ENCODE results near the gene TNFRSF4.
"Not testable (repeated sequence)": the region's sequence is repeated elsewhere in the genome, so short reads cannot be mapped to it uniquely, and the experiment has no call there.

The TNFRSF4 gene

DNA sequence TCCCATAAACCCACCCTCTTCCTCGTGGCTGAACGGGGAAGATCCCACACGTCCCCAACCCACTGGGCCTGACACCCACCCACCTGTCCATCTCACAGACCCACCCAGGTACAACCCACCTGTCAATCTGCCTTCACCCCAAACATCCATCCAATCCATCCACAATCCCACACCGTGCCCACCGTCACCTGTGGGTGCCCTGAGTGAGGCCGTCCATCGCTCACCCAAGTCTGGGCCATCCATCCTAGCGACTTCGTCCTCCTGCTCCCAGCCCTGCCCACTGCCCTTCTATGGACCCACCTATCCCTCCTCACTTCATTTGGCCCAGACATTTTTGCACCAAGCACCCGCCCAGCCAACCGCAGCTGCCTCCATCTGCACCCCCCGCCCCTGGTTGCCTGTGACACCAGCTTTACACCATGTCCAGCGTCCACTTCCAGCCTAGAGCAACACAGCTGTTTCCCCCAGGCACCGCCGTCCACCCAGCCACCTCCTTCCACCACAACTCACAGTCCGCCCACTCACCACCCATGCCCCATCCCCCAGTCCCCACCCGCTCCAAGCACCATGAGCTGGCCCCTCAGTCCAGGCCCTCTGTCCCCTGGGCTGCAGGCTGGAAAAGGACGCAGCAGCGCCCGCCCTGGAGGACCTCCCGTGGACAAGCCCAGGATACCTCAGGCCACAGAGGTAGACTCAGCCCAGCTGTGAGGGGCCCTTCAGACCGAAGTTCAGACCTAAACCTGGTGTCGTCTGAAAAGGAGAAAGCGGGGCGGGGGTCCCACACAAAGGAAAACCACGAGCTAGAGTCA lies 32.6 kb downstream of the TNFRSF4 start:
- no peak for DNase-seq

DNA sequence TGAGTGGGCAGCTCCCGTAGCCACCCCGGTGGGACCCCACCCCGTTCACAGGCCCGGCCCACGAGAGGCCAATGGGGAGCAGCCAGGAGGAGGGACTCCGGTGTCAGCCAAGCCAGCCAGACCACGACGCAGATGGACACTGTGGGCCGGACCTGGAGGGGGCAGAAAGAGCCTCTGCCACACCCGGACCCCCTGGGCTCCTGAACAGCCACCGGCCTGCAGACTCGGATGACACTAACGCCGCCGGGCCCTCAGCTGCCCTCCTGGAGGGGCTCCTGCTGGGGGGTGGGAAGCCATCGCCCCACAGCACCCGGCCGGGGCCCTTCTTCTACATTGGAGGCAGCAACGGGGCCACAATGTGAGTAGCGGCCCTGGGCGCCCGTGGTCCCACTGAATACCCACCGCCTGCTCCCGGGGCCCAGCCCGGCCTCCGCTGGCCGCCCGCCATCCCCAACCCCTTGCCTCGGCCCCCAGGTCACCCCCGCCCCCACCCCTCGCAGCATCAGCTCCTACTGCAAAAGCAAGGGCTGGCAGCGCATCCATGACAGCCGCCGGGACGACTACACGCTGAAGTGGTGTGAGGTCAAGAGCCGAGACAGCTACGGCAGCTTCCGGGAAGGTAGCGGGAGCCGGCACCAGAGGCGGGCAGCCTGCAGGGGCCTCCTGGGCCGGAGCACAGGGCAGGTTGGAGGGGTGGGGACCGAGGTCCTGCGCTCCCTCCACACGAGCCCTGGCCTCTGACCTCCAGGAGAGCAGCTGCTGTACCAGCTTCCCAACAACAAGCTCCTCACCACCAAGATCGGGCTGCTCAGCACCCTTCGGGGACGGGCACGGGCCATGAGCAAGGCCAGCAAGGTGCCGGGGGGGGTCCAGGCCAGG lies 33.7 kb downstream of the TNFRSF4 start:
- DNase-seq = no peak

DNA sequence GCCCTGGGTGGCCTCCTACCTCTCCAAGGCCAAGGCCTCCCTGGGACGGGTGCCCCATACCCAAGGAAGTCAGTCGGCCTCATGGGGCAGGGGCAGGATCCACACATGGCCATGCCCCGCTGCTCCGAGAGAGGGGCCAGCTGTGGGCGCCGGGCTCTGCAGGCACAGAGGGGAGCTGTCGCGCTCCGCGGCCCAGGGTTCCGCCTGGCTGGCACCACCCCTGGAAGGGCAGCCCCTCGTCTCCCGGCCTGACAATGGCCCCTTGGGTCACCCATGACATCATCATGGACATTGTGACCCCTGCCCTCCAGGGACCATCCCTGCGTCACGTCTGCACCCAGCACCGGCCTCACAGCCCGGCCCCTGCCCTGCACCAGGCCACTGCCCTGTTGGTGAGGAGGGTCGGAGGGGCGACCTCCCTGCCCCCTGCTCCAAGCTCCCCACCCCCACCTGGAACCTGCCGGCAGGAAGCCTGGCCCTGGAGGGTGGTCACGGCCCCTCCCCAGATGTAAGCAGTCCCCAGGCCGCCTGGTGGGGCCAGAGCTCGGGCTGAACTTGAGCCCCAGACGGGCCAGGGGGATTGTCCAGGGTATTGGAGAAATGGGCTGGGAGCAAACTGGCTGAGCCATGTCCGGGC lies 34.5 kb downstream of the TNFRSF4 start:
- DNase-seq = no peak

DNA sequence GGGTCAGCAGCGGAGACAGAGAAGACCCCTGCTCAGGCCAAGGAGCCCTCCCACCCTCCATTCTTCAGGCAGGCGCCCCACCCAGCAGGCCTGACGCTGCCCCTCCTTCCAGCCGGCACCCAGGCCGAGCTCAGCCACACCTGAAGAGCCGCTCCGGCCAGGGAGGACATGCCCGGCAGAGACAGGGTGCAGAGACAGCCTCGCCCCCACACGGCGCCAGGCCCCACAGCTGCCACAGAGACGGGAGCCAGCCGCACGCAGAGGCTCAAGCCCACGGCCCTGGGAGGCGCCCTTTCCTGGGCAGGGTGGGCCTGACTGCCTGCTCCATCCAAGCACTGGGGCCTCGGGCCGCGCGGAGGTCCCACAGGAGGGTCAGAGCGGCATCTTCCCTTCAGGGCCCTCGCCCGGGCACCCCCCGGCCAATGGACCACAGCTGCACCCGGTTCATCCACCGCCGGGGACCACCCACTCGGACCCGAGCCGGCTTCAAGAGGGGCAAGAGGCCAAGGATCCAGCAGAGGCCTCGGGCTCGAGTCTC lies 35.1 kb downstream of the TNFRSF4 start:
- no peak for DNase-seq

DNA sequence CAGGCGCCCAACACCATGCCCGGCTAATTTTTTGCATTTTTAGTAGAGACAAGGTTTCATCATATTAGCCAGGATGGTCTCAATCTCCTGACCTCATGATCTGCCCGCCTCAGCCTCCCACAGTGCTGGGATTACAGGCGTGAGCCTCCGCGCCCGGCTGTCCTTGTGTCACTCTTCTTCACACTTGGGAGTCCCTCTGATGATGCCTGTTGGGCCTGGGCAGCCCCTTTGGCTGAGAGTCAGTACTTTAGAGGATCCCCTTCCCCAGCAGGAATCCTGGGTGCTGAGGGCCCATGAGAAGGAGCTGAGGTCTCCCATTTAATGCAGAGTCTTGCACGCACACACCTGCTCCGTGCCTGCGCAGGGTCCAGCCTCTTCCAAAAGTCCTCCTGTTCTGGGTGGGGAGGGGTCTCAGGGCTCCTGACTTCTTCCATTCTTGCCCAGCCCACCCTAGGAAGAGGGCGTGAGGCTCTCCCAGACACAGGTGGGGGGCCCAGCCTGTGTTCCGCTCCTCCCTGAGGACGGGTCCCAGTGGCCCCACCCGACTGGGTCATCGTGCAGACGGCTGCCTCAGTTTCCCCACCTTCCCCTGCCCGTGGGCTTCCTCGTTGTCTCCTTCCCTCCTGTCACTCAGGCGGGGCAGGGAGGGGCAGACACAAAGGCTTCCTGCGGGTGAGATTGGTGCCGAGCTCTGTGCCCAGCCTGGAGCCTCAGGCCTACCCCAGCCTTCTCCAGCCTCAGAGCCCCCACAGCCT lies 36.3 kb downstream of the TNFRSF4 start:
- DNase-seq = no peak

DNA sequence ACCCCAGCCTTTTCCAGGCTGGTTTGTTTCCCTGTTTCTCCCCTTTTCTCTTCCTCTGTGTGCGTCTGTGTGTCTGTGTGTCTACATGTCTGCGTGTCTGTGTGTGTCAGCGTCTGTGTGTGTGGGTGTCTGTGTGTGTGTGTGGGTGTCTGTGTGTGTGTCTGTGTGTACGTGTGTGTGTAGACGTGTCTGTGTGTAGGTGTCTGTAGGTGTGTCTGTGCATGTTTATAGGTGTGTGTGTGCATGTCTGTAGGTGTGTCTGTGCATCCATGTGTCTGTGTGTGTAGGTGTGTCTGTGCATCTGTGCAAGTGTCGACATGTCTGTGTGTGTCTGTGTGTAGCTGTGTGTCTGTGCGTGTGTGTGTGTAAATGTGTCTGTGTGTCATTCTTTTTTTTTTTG lies 37.0 kb downstream of the TNFRSF4 start:
- DNase-seq = no peak

DNA sequence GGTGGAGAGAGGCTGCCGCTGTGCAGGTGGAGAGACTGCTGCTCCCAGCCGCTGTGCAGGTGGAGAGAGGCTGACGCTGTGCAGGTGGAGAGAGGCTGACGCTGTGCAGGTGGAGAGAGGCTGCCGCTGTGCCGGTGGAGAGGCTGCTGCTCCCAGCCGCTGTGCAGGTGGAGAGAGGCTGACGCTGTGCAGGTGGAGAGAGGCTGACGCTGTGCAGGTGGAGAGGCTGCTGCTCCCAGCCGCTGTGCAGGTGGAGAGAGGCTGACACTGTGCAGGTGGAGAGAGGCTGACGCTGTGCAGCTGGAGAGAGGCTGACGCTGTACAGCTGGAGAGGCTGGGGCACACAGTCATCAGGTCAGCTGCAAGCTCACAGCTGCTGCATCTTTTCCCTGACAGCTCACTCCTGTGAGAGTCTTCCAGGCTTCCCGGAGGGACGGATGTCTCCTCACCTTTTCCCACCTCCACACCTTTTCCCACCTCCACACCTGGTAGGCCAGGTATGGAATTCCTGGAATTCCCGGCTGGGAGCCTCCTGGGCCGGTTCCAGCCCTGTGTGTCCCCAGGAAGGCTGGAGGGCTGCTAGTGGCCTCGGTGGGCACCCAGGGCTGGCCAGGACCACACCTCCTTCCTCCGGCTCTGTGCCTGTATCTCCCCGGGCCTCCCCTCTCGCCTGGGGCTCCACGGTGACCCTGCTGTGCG lies 37.7 kb downstream of the TNFRSF4 start:
- DNase-seq = not testable (repeated sequence)

DNA sequence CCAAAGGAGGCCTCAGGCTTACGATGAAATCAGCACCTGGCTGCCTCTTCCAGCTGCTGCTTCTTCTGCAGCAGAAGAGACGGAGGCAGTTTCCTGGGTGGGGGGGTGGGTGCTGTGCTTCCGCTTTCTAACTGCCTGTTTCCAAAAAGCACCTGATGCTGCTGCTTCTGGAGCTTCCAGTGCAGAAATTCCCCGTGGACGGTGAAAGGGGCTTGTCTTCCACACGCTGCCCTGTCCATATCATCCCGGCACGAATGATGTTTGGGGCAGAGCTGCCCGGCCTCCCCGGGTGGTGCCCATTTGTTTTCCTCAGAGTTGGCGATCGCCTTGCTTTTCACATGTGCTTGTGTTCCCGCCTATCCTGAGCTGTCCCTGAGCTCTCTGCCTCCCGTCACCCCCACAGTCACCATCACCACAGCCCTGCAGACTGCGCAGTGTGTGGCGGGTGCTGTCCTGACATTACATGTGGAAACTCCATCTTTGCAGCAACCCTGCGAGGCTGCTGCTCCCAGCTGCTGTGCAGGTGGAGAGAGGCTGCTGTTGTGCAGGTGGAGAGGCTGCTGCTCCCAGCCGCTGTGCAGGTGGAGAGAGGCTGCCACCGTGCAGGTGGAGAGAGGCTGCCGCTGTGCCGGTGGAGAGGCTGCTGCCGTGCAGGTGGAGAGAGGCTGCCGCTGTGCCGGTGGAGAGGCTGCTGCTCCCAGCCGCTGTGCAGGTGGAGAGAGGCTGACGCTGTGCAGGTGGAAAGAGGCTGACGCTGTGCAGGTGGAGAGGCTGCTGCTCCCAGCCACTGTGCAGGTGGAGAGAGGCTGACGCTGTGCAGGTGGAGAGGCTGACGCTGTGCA lies 38.5 kb downstream of the TNFRSF4 start:
- DNase-seq = no peak

DNA sequence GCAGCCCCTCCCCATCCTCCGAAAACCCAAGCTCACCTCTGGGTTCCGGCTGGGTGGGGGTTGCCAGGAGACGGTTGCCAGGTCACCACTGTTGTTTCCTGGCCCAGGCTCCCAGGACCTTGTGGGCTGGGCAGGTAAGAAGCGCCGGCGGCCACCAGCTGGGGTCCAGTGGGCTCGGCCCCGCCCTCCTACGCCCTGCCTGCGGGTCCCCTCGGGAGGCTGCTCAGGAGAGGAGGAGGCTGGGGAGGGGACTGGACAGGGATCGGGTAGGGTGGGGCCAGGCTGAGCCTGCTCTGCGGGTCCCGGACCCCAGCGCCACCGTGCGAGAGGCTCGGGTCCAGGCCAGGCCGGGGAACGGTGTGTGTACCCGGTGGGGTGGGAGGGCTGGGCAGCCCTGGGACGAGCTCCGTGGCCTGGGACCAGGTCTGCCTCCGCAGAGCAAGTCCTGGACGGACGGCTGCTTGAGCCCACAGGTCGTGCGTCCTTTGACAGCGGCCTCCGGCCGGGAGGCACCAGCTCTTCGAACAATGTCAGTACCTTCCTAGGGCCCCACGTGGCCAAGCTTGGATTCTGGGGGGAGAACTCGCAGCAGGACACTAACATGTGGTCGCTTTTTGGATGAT lies 40.0 kb downstream of the TNFRSF4 start, which contains the start of gene TTLL10:
Gene TTLL10 (plus strand): TSS at position 88 of the 623 bp plus-strand sequence. CDS start 5,336 bp downstream, outside the sequence.
- peak; percentile 87 for DNase-seq

DNA sequence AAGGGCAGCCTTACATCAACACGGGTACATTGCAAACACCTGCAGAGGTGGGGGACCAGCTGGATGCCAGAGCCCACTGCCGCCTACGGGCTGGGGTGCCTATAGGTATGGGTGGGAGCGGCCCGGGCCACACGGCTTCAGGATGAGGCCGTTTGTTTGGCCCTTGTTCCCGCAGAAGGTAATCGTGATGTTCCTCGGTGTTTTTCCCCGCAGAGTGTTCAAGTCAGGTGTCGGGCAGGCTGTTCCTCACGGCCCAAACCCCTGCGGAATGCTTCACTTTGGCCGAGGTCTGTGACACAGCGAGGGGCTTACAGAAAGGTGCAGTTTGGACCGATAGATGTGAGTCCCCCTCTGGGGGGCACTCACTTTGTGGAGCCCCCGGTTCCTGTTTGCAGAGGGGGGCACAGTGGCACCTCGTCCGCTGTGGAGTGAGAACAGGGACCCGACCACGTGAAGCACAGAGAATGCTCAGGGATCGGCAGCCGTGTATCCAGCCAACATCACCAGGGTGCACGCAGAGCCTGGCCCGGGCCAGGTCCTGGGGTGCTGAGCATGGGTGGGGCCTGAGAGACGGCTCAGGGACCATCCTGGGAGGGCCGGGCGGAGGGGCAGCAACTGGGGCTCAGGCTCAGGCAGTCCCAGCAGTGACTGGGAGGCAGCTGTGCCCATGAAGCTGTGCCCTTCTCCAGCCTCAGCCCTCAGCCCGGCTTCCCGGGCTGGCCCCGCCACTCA lies 40.7 kb downstream of the TNFRSF4 start:
- no peak for DNase-seq

DNA sequence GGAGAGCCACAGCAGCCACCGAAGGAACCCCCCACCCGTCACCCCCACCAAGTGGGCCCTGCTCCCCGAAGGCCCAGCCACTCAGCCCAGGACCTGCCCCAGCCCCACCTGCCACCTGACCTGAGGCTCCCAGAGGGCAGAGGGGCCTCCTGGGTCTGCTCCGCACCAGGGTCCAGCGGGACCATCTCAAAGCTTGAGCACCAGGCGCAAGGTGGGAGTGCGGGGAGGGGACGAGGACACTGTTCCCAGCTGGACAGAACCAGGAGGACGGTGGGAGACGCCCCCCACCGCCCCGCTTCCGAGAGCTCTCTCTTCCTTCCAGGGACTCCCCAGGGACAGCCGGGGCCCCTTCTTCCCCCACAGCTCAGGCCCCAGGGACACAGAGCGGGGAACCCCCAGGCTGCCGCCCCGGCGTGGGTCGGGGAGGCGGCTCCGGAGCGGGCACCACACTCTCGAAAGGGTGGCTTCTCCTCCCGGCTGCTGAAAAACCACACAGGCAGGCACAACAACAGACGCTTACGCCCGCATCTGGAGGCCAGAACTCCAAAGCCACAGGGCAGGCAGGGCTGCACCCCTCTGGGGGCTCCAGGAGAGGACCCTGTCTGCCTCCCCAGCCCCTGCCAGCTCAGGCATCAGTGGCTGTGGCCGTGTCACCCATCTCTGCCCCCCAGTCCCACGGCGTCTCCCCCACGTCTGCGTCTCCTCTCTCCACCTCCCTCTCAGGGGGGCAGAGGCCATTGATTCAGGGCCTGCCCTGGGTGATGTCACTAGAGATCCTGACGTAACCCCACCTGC lies 42.2 kb downstream of the TNFRSF4 start:
- peak; percentile 77 for DNase-seq

DNA sequence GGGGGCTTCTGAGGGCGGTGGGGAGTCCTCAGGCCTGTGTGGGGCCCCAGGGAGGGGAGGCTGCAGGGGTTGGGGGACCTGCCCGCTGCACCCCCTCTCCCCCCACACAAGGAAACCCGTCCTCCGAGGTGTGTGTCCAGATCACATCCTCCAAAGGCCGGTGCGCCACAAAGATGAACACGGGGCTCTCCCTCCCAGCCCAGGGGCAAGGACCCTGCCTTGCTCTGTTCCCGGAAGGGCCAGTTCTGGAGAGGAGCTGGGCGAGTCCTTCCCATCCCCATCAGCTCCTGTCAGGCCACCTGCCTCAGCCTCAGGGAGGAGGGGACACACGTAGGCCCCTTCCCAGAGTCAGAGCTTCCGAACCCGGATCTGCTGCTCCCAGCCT lies 42.8 kb downstream of the TNFRSF4 start:
- no peak for DNase-seq

DNA sequence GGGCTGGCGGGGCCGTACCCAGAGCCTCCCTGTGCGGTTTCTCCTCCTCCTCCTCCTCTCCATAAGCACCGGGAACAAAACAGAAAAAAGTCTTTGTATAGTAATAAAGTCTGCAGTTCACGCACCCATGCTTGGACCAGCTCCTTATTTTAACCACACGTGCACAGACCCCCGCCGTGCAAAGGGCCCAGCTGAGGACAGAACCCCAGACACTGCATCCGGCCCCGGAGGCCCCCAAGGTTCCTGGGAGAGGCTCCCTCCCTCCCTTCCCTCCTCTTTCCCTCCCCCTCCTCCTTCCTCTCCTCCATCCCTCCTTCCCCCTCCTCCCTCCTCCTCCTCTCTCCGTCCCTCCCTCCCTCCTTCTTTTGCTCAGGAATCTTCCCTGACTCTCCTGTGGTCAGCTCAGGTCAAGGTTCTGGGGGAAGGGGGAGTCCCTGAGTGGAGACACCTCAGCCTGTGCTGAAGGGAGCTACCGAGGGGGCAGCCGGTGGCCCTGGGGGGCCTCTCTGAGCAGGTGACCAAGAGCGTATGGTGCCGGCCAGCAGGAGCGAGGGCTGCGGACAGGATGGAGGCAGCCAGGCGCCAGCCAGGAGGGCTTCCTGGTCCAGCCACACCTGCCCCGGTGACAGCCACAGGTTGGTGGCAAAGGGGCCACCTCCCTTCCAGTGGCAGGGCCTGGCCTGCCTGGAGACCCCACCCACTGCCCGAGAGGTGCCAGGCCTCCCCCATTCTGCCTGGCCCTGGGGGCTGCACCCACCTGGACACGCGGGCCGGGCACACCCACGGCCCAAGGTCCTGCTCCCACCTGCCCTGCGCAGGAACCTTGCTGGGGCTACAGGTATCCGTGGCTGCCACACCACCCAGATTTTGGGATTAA lies 43.5 kb downstream of the TNFRSF4 start:
- DNase-seq = no peak

DNA sequence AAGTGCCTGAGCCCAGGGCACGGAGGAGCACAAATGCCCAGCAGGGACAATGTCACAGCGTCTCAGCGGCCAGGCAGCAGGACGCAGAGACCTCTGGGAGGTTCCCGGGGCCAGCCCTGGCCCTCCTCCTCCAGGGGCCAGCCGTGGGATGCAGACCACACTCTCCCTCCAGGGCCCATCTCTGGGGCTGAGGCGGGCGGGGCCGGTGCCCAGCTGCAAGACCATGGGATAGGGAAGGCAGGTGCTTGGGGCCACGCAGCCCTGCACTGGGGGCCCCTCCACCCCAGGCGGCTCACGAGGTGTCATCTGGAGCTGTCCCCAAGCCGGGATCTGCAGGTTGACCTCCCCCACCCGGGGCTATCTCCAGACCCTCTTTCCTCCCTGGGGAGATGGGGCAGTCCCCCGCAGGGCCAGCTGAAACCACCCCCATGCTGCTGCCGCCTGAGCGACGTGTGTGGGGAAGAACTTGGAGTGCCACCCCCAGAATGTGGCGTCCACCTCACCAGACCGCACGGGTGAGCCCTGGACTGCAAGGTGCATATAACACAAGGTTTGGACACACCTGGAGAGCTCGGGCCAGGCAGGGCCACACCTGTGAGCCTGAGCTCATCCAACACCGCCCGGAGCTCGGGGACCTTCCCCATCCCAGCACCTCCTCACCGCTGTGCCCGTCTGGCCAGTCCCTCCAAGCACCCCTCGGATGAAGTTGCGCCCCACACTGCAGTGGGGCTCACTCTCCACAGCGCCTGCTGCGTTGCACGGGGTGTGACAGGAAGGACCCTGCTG lies 44.3 kb downstream of the TNFRSF4 start:
- no peak for DNase-seq

DNA sequence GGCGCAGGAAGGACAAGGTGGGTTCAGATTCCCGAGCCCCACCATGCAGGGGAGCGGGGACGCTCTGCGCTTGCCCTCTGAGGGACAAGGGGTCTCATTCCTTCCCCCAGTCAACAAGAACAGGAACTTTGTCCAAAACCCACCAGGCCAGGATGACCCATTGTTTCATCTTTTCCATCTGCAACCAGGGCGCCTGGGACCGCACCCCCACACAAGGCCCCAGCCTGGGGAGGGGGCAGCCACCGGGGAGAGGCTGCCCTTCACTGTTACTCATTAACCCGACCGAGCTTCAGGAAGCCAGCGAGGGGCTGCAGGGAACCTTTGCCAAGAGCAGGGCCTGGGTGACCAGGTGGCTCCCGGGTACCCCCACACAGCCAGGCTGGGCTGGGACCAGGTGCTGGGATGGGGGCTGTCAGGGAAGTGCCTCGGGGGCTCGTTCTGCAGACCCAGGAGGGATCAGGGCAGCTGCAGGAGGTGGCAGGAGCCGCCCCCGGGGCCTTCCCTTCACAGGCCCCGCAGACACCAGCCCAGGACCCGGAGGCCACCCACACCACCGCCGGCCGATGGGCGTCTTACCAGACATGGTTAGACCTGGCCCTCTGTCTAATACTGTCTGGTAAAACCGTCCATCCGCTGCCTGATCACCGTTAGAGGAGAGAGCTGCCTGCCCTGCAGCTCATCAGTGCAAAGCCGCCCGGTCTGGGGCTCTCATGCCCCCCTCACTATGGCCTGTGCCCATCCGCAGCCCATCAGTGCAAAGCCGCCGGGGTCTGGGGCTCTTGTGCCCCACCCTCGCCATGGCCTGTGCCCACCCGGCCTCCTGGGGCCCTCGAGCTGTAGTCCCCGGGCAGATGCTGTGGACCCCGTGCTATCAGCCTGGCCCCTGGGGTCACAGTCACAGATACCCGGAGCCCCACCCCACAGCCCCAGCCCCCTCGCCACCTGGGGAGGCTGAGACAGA lies 45.2 kb downstream of the TNFRSF4 start:
- no peak for DNase-seq

All from activated effector memory CD4-positive, alpha-beta T cell treated with anti-CD3 and anti-CD28 coated beads, Interleukin-2, amount 50 U/mL, for 16 hours (primary cell).